Esophagus muscularis mucosa (tissue), 4 donors: ENCODE results near the gene BGN. TPM values are rescaled to one million over a fixed set of nuclear protein-coding genes. Genes with fewer than 3 reads are reported as not detected.

Experiments used
- DNase-seq: peaks from one replicate; pipeline ENCODE4 v3.0.0-alpha.2; 2017; ENCODE audit errors: extremely low spot score
- H3K27ac ChIP-seq, 4 donors: fragments of 200-600 bp; sonication (generic); replicated peaks in 1 of 4; 1 replicate in 3 of 4; 2 replicates in 1 of 4; pipeline ENCODE4 v1.5.1; 2016 to 2019; ENCODE audit warnings: mild to moderate bottlenecking in 1 of 4
- H3K27me3 ChIP-seq, 4 donors: fragments of 200-600 bp; sonication (generic); one replicate each; pipeline versions ENCODE4 v1.5.1 to v1.6.0; 2016 to 2019
- H3K36me3 ChIP-seq, 4 donors: fragments of 200-600 bp; sonication (generic); one replicate each; pipeline ENCODE4 v1.5.1; 2016 to 2019
- H3K4me1 ChIP-seq, 4 donors: fragments of 200-600 bp; sonication (generic); one replicate each; pipeline ENCODE4 v1.5.1; 2016 to 2019
- H3K4me3 ChIP-seq, 4 donors: fragments of 200-600 bp; sonication (generic); 1 replicate in 2 of 4; 2 replicates in 2 of 4; pipeline ENCODE4 v1.5.1; 2016 to 2019; ENCODE audit warnings: mild to moderate bottlenecking in 4 of 4, moderate library complexity in 1 of 4
- H3K9me3 ChIP-seq, 4 donors: fragments of 200-600 bp; sonication (generic); 1 replicate in 3 of 4; 2 replicates in 1 of 4; pipeline ENCODE4 v1.5.1; 2016 to 2019
- CTCF ChIP-seq, 3 experiments: fragments of 200-600 bp in 2 of 3; fragments of 450-650 bp in 1 of 3; sonication (generic) in 2 of 3; IDR thresholded peaks; one replicate each; pipeline ENCODE4 v1.5.1; 2017 to 2019; ENCODE audit warnings: antibody characterized with exemption in 3 of 3, mild to moderate bottlenecking in 2 of 3, moderate library complexity in 1 of 3
- EP300 ChIP-seq: sonication (generic); formaldehyde crosslinking; IDR thresholded peaks from one replicate; pipeline ENCODE4 v1.6.1; 2017; ENCODE audit warnings: antibody characterized with exemption
- POLR2A ChIP-seq: fragments of 450-650 bp; IDR thresholded peaks from one replicate; pipeline ENCODE4 v1.6.1; 2017; ENCODE audit warnings: antibody characterized with exemption, moderate library complexity, mild to moderate bottlenecking, low read depth
- POLR2AphosphoS5 ChIP-seq, 2 donors: sonication (generic); formaldehyde crosslinking; IDR thresholded peaks; one replicate each; pipeline ENCODE4 v1.6.1; 2017; ENCODE audit warnings: antibody characterized with exemption in 2 of 2
- WGBS: methylation state at CpG from one replicate; pipeline ENCODE4 v1.1.5; 2018; 5-methylcytosine and 5-hydroxymethylcytosine counted together
- intact Hi-C: fragments of 100-400 bp; cut with DNase I; formaldehyde crosslinking; loops from one replicate; pipeline ENCODE4 v1.15.1; 2023
- total RNA-seq, 4 donors: library from RNA; depleted of rRNA; stranded (reverse); fragments of >200 nt; gene quantifications; one replicate each; pipeline versions ENCODE4 v1.1.0 to v1.2.1, GENCODE V29; 2016

BGN gene
- total RNA-seq, 4 donors from 2014 or later, result 16.6 to 77.8 (median 21.5) TPM

GRCh38 chrX:153515435-153515834 lies 20.7 kb downstream of the BGN start:
- WGBS, result 75% methylated on average over 4 of the region's 8 CpGs
- H3K9me3 ChIP-seq, result no peaks in the 10 kb centered on the region
- no peak for TF ChIP-seq POLR2A
- no peak for TF ChIP-seq CTCF (IDR thresholded peaks at IDR 0.05)
- no peak for TF ChIP-seq EP300
- TF ChIP-seq POLR2AphosphoS5 (IDR thresholded peaks at IDR 0.05), result no peak

DNA sequence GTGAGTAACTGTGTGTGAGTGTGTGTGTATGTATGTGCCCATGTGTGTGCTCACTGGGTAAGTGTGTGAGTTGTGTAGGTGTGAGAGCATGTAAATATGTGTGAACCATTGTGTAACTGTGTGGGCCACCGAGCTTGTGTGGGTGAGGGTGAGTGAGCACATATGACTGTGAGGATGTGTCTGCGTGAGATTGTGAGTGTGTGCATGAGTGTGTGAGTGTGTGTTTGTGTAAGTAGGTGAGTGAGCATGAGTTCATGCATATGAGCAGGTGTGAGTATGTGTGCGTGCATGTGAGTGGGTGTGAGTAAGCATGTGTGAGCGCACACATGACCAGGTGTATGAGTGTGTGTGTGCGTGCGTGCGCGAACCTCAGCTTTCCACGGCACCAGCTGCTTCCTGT lies 21.3 kb downstream of the BGN start:
- no peaks in the 10 kb centered on the region for H3K36me3 ChIP-seq
- no peaks in the 10 kb centered on the region for H3K9me3 ChIP-seq
- peaks cover 0 to 16% (median 8%) of the 10 kb centered on the region in 4 donors for H3K4me1 ChIP-seq
- no peak overlapping the region for H3K4me3 ChIP-seq
- H3K27me3 ChIP-seq, result peaks cover 0 to 46% (median 11%) of the 10 kb centered on the region in 4 donors
- 85% methylated on average over 9 of the region's 9 CpGs for WGBS
- intact Hi-C loops, result no loop called here
- TF ChIP-seq POLR2AphosphoS5 (IDR thresholded peaks at IDR 0.05), result no peak
- DNase-seq, result no peak
- H3K27ac ChIP-seq, result no peak overlapping the region

More at GRCh38 chrX:153515435-153515834, 20.7 kb downstream of the BGN start:
- Histone ChIP-seq H3K36me3 (no peaks in the 10 kb centered on the region), H3K27ac (no peak overlapping the region), H3K27me3 (peaks cover 0 to 40% (median 11%) of the 10 kb centered on the region in 4 donors), H3K4me1 (peaks cover 0 to 16% (median 8%) of the 10 kb centered on the region in 4 donors), H3K4me3 (no peak overlapping the region)
- intact Hi-C loops, result no loop called here
- no peak for DNase-seq

- H3K4me1 ChIP-seq, result peaks cover 0 to 16% (median 8%) of the 10 kb centered on the region in 4 donors
- 20% methylated on average over 5 of the region's 50 CpGs for WGBS
These were observed 22.6 kb downstream of the BGN start, which contains the start of gene ATP2B3 for GRCh38 chrX:153517423-153517822. TSS of gene ATP2B3 (plus strand) at chrX:153517642. CDS start at chrX:153536248, 18,606 bp downstream.

GRCh38 chrX:153517946-153518834 lies 23.4 kb downstream of the BGN start:
- Histone ChIP-seq H3K4me1 (peaks cover 0 to 16% (median 8%) of the 10 kb centered on the region in 4 donors), H3K9me3 (no peaks in the 10 kb centered on the region), H3K27ac (no peak overlapping the region), H3K4me3 (no peak overlapping the region), H3K27me3 (peaks cover 0 to 56% (median 15%) of the 10 kb centered on the region in 4 donors), H3K36me3 (no peaks in the 10 kb centered on the region)
- TF ChIP-seq CTCF (IDR thresholded peaks at IDR 0.05), result no peak
- TF ChIP-seq EP300, result no peak
- TF ChIP-seq POLR2AphosphoS5 (IDR thresholded peaks at IDR 0.05), result no peak
- no peak for TF ChIP-seq POLR2A
- intact Hi-C loops, result no loop called here
- 40% methylated on average over 51 of the region's 70 CpGs for WGBS
- no peak for DNase-seq

More at GRCh38 chrX:153517423-153517822, 22.6 kb downstream of the BGN start, which contains the start of gene ATP2B3:
- no peaks in the 10 kb centered on the region for H3K36me3 ChIP-seq
- no peak within 1 kb of the TSS for H3K4me3 ChIP-seq
- intact Hi-C loops, result no loop called here
- DNase-seq, result no peak
- peaks cover 0 to 53% (median 14%) of the 10 kb centered on the region in 4 donors for H3K27me3 ChIP-seq
- TF ChIP-seq EP300, result no peak
- no peak for TF ChIP-seq POLR2A
- no peak for TF ChIP-seq POLR2AphosphoS5 (IDR thresholded peaks at IDR 0.05)
- no peak for TF ChIP-seq CTCF (IDR thresholded peaks at IDR 0.05)
- H3K9me3 ChIP-seq, result no peaks in the 10 kb centered on the region
- no peak within 1 kb of the TSS for H3K27ac ChIP-seq

- Histone ChIP-seq H3K36me3 (no peaks in the 10 kb centered on the region), H3K4me1 (peaks cover 0 to 16% (median 8%) of the 10 kb centered on the region in 4 donors), H3K9me3 (no peaks in the 10 kb centered on the region), H3K4me3 (no peak overlapping the region), H3K27me3 (peaks cover 0 to 56% (median 15%) of the 10 kb centered on the region in 4 donors), H3K27ac (no peak overlapping the region)
- no peak for DNase-seq
- WGBS, result 63% methylated on average over 4 of the region's 21 CpGs
- TF ChIP-seq POLR2AphosphoS5 (IDR thresholded peaks at IDR 0.05) (no peak), CTCF (IDR thresholded peaks at IDR 0.05) (no peak), POLR2A (no peak), EP300 (no peak)
- intact Hi-C loops, result no loop called here
These were observed 24.9 kb downstream of the BGN start for GRCh38 chrX:153519569-153520286.
